ENCODE measurements around the gene C1QTNF12.

GRCh38 chr1:1232208-1232795 lies 14.2 kb downstream of the C1QTNF12 start, which contains the start of gene B3GALT6:
- TF ChIP-seq CTCF (IDR thresholded peaks at IDR 0.05) (peak in 1 of 4 experiments; percentile 1), POLR2A (IDR thresholded peaks at IDR 0.05) (peak in 1 of 2 donors; percentile 40)
